RWPE2 (cell line): ENCODE measurements around the gene MYO1D.

Experiments used
- ATAC-seq: fragments of 200-7000 bp; cut with Tn5 transposase; 3 replicates; pipeline ENCODE4 v1.9.1; 2021; ENCODE audit warnings: low read depth
- DNase-seq: peaks from one replicate; pipeline ENCODE4 v3.0.0-alpha.2; 2020; ENCODE audit warnings: low spot score
- H3K27ac ChIP-seq: fragments of 450-650 bp; 2 replicates; pipeline ENCODE4 v1.5.1; 2017; ENCODE audit warnings: mild to moderate bottlenecking; ENCODE audit not compliant: poor library complexity, severe bottlenecking
- H3K27me3 ChIP-seq: fragments of 250-450 bp; sonication (Bioruptor Pico); 2 replicates; pipeline ENCODE4 v1.5.1; 2021; ENCODE audit warnings: mild to moderate bottlenecking, moderate library complexity; ENCODE audit not compliant: insufficient read depth, poor library complexity, severe bottlenecking
- H3K36me3 ChIP-seq: fragments of 250-450 bp; sonication (Bioruptor Pico); 2 replicates; pipeline ENCODE4 v1.5.1; 2020; ENCODE audit warnings: low read depth, mild to moderate bottlenecking, moderate library complexity
- H3K4me1 ChIP-seq: fragments of 250-450 bp; sonication (Bioruptor Pico); 2 replicates; pipeline ENCODE4 v1.5.1; 2021; ENCODE audit warnings: mild to moderate bottlenecking, moderate library complexity; ENCODE audit not compliant: insufficient read depth, poor library complexity, severe bottlenecking
- H3K4me3 ChIP-seq: fragments of 250-450 bp; sonication (Bioruptor Pico); 2 replicates; pipeline ENCODE4 v1.5.1; 2021; ENCODE audit warnings: mild to moderate bottlenecking, moderate library complexity; ENCODE audit not compliant: severe bottlenecking
- H3K9me3 ChIP-seq: fragments of 250-450 bp; sonication (Bioruptor Pico); 2 replicates; pipeline ENCODE4 v1.5.1; 2021; ENCODE audit warnings: mild to moderate bottlenecking, moderate library complexity; ENCODE audit not compliant: severe bottlenecking
- CTCF ChIP-seq: fragments of 450-650 bp; IDR thresholded peaks from one replicate; pipeline ENCODE4 v1.5.1; 2017; ENCODE audit warnings: mild to moderate bottlenecking, moderate library complexity; ENCODE audit not compliant: poor library complexity, severe bottlenecking

MYO1D gene

GRCh38 chr17:32446949-32447348 lies 430.0 kb downstream of the MYO1D start:
- peaks cover 7% of the 10 kb centered on the region for H3K4me1 ChIP-seq
- H3K9me3 ChIP-seq = no peaks in the 10 kb centered on the region
- H3K27ac ChIP-seq = no peak overlapping the region
- peaks cover 56% of the 10 kb centered on the region for H3K36me3 ChIP-seq
- no peak overlapping the region for H3K4me3 ChIP-seq
- TF ChIP-seq CTCF = no peak
- ATAC-seq (no peak), DNase-seq (no peak)
- no peaks in the 10 kb centered on the region for H3K27me3 ChIP-seq

GRCh38 chr17:32445971-32446370 lies 431.0 kb downstream of the MYO1D start:
- no peak for TF ChIP-seq CTCF
- H3K27ac ChIP-seq = no peak overlapping the region

GRCh38 chr17:32445497-32445896 lies 431.4 kb downstream of the MYO1D start:
- H3K9me3 ChIP-seq = no peaks in the 10 kb centered on the region
- H3K4me1 ChIP-seq = peaks cover 7% of the 10 kb centered on the region
- no peak for TF ChIP-seq CTCF
- ATAC-seq (no peak), DNase-seq (no peak)
- no peaks in the 10 kb centered on the region for H3K27me3 ChIP-seq
- H3K27ac ChIP-seq = peak overlapping the region; percentile 78
- peaks cover 42% of the 10 kb centered on the region for H3K36me3 ChIP-seq
- peak overlapping the region; percentile 95 for H3K4me3 ChIP-seq

More at GRCh38 chr17:32445971-32446370, 431.0 kb downstream of the MYO1D start:
- Histone ChIP-seq H3K27me3 (no peaks in the 10 kb centered on the region), H3K4me3 (no peak overlapping the region), H3K9me3 (no peaks in the 10 kb centered on the region), H3K4me1 (peaks cover 7% of the 10 kb centered on the region), H3K36me3 (peaks cover 46% of the 10 kb centered on the region)
- DNase-seq = no peak
- ATAC-seq = no peak

GRCh38 chr17:32445074-32445415 lies 431.9 kb downstream of the MYO1D start:
- peaks cover 7% of the 10 kb centered on the region for H3K4me1 ChIP-seq
- H3K4me3 ChIP-seq = peak overlapping the region; percentile 95
- no peak for DNase-seq
- peak; percentile 76 for ATAC-seq
- TF ChIP-seq CTCF = no peak
- H3K27ac ChIP-seq = peak overlapping the region; percentile 78
- peaks cover 38% of the 10 kb centered on the region for H3K36me3 ChIP-seq
- no peaks in the 10 kb centered on the region for H3K9me3 ChIP-seq
- H3K27me3 ChIP-seq = no peaks in the 10 kb centered on the region

- H3K9me3 ChIP-seq = no peaks in the 10 kb centered on the region
- H3K27me3 ChIP-seq = no peaks in the 10 kb centered on the region
- peak; percentile 94 for TF ChIP-seq CTCF
- peak within 1 kb of the TSS; percentile 95 for H3K4me3 ChIP-seq
- peak; percentile 96 for ATAC-seq
- peak; percentile 97 for DNase-seq
- peaks cover 33% of the 10 kb centered on the region for H3K36me3 ChIP-seq
- H3K27ac ChIP-seq = peak within 1 kb of the TSS; percentile 78
- peaks cover 7% of the 10 kb centered on the region for H3K4me1 ChIP-seq
Observed at GRCh38 chr17:32444301-32445073, 432.4 kb downstream of the MYO1D start, which contains the start of gene PSMD11. Gene PSMD11 (plus strand): TSS chr17:32444510. CDS start chr17:32444524, 14 bp downstream.
